DMS79 (cell line): ENCODE measurements around the gene FABP3.
"Not testable (repeated sequence)": the region's sequence is repeated elsewhere in the genome, so short reads cannot be mapped to it uniquely, and the experiment has no call there.

ENCODE experiments used
- DNase-seq: peaks from one replicate; lab custom pipeline; 2025; lab: John Stamatoyannopoulos, UW

Gene FABP3

GRCh38 chr1:31398246-31398645 is 25.4 kb upstream of the FABP3 start:
- DNase-seq, result no peak

GRCh38 chr1:31397360-31398095 is 24.7 kb upstream of the FABP3 start:
- DNase-seq, result no peak

- DNase-seq, result no peak
Measured at GRCh38 chr1:31396633-31397351, 23.9 kb upstream of the FABP3 start.

GRCh38 chr1:31394584-31395193 is 21.8 kb upstream of the FABP3 start:
- DNase-seq, result peak; percentile 89

- DNase-seq, result no peak
Measured at GRCh38 chr1:31393463-31393862, 20.6 kb upstream of the FABP3 start.

- DNase-seq, result no peak
Measured at GRCh38 chr1:31390071-31390470, 17.2 kb upstream of the FABP3 start.

GRCh38 chr1:31389616-31390015 is 16.7 kb upstream of the FABP3 start:
- no peak for DNase-seq

- DNase-seq, result no peak
Measured at GRCh38 chr1:31387612-31388011, 14.7 kb upstream of the FABP3 start.

- DNase-seq, result not testable (repeated sequence)
Measured at GRCh38 chr1:31386576-31387243, 13.8 kb upstream of the FABP3 start.

GRCh38 chr1:31383967-31384366 is 11.1 kb upstream of the FABP3 start:
- DNase-seq, result no peak

GRCh38 chr1:31382379-31382989 is 9.6 kb upstream of the FABP3 start:
- DNase-seq, result no peak

GRCh38 chr1:31381394-31382294 is 8.8 kb upstream of the FABP3 start:
- no peak for DNase-seq

- no peak for DNase-seq
Measured at GRCh38 chr1:31380181-31380580, 7.3 kb upstream of the FABP3 start.

GRCh38 chr1:31378001-31378400 is 5.1 kb upstream of the FABP3 start:
- no peak for DNase-seq

GRCh38 chr1:31377364-31377863 is 4.5 kb upstream of the FABP3 start:
- no peak for DNase-seq

GRCh38 chr1:31376375-31377134 is 3.7 kb upstream of the FABP3 start:
- DNase-seq, result peak; percentile 54

- DNase-seq, result no peak
Measured at GRCh38 chr1:31374511-31375196, 1.8 kb upstream of the FABP3 start.

GRCh38 chr1:31373897-31374486 is 1.1 kb upstream of the FABP3 start:
- DNase-seq, result no peak

GRCh38 chr1:31372751-31373055 is 173 bp downstream of the FABP3 start:
- no peak for DNase-seq
